Measurements from ENCODE around the gene OR5A1.

GRCh38 chr11:59448484-59448883 is 12.2 kb downstream of the OR5A1 start:
- no peak for TF ChIP-seq CTCF (IDR thresholded peaks at IDR 0.05)
- no peak for TF ChIP-seq POLR2A (IDR thresholded peaks at IDR 0.05)

Data from gastroesophageal sphincter (tissue), 3 donors.